HG02884 (cell line): Measurements from ENCODE around the gene STN1.

Experiments used
- ATAC-seq: cut with Tn5 transposase; IDR thresholded peaks from one replicate; pipeline ENCODE4 v1.9.1; 2021; ENCODE audit warnings: mild to moderate bottlenecking, moderate library complexity; ENCODE audit not compliant: unreplicated experiment

STN1 gene, protein sequence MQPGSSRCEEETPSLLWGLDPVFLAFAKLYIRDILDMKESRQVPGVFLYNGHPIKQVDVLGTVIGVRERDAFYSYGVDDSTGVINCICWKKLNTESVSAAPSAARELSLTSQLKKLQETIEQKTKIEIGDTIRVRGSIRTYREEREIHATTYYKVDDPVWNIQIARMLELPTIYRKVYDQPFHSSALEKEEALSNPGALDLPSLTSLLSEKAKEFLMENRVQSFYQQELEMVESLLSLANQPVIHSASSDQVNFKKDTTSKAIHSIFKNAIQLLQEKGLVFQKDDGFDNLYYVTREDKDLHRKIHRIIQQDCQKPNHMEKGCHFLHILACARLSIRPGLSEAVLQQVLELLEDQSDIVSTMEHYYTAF

DNA sequence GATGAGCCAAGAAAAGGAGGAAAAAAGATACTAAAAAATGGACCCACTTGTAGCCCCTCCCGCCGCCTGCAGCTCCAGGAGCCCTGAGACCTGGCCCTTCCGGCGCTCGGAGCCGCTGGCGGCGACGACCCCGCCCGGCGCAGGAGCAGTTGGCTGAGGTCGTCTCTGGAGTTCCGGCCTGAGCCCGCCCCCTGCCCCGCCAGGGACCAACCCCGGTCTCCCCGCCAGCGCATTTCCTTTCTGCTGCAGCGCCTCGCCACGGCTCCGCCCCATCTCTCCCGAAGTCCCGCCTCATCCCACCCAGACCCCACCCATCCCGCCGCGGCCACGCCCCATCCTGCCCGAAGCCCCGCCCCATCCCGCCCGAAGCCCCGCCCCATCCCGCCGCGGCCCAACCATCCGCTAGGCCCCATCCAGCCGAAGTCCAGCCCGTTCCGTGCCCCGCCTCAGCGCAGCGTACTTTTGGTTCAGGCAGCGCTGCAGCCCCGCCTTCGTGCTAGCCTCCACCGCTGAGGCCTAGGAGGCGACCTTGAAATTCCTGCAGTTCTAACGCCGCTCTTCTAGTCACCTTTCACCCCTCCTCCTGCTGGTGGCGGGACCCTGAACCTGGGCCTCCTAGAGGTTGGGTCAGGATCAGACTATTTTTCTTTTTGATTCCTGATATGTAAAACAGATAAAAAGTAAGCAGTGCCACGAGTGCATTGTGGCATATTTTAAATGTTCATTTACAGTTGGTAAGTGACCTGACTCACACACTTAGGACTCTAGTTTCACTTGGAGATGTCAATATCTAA is at the start of gene STN1:
Gene STN1 (minus strand): TSS at position 132 of the 794 bp plus-strand sequence. CDS start 590 bp downstream, outside the sequence.
- ATAC-seq, result peak; percentile 87

DNA sequence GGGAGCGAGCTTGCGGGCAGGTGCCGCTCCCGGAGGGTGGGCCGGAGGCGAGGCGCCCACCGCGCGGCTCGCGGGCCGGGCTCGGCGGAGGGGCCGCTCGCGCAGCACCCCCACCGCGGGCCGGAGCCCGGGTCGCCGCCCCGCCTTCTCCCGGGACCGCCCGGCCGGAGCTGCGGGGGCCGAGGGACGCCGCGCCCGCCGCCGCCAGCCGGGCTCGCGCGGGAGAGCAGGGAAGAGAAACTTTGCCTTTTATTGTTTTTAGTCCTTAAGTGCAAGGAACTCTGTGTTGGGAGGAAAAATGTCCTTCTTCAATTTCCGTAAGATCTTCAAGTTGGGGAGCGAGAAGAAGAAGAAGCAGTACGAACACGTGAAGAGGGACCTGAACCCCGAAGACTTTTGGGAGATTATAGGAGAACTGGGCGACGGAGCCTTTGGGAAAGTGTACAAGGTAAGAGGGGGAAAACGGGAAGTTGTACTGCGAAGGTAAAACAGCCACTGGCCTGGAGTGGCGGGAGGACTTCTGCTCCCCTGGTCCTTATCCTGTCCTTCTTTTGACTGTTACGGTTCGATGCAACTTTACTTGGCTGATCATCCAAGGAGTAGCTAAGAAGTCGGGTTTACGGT is 49.6 kb upstream of the STN1 start:
- peak; percentile 41 for ATAC-seq

DNA sequence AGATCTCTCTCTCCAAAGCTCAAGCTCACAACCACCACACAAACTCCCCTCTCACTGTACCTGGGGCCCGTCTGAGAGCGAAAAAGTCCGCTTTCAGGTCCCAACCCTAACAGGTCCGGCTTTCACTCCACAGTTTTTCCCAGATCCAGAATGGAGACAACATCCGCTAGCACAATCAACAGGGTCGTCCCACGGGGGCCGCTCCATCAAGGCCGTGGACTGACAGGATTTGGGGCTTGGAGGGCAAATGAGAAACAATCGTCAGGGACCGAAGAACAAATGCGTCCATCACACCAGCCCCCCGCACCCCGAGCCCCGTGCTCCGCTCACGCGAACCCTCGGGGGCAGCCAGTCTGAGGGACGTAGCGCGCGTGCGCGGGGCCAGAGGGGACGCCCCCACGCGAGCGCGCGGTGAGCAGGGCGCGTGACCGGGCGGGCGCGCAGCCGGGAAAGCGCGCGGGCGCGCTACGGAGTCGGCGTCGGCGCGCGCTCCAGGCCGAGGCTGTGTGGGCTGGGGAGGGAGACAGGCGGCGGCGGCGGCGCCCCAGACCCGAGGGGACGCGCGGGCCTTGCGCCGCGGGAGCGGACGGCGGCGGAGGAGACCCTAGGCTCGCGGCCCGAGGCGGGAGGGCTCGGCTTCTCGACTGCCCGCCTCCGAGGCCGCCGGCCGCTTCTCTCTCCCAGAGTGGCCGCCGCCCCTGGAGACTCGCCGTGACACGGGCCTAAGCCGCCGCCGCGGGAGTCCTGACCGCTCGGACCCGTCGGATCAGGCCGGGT is 48.9 kb upstream of the STN1 start, which contains the start of gene SLK:
Gene SLK (plus strand): TSS at position 470 of the 777 bp plus-strand sequence. CDS start 606 bp downstream, outside the sequence.
- ATAC-seq, result peak; percentile 72

DNA sequence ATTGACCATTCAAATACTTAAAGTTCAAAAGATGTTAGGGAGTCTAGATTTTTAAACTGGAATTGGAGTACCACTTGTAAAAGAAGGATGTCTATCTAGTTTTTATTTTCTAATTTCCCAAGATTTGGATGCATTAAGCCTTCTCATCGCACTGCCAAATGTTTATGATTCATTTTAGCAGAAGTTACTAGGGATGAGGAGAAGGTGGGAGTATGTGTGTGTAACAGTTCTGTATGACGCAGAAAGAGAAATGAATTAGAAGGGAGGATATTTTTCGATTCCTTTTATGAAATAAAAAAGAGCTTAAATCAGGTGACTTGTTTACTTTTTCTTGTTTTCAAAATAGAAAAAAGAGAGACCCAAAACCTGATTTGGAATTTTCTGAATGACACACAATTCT is 42.1 kb upstream of the STN1 start:
- ATAC-seq, result no peak

GRCh38 chr10:103958996-103959395 is 41.0 kb upstream of the STN1 start:
- no peak for ATAC-seq

DNA sequence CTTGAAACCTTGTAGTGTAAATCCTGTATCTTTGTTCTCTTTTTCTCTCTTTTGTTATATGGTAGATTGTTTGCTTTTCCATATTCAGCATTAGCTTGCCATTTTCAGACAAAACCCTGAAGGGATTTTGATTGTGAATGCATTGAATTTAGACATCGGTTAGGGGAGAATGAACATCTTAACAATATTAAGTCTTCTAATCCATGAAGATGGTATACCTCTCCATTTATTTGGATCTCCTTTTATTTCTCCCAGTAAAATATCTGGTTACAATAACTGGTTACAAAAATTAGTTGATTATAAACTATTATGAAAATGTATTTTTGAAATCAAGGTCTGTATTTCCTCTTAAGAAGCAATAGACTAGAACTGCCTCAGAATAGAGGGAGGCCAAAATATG is 36.6 kb upstream of the STN1 start:
- ATAC-seq, result no peak

DNA sequence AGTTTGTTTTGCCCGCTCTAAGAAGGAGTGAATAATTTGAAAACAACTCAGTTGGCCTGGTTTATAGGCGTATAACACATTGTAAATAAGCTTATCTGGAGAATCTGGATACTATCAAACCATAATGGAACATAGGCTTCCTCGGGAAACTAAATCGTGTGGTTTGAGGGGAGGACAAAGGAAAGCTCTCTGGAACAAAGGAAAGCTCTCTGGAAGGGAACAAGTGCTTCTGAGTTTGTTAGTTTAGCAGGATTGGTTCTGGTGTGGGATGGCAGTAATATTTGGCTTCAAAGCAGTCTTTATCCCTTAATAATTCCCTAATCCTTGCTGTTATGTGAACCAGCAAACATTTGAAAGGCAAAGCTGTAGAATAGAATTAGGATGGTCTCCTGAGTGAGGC is 34.0 kb upstream of the STN1 start:
- no peak for ATAC-seq

- no peak for ATAC-seq
These were observed 33.2 kb upstream of the STN1 start for GRCh38 chr10:103951183-103951582.

DNA sequence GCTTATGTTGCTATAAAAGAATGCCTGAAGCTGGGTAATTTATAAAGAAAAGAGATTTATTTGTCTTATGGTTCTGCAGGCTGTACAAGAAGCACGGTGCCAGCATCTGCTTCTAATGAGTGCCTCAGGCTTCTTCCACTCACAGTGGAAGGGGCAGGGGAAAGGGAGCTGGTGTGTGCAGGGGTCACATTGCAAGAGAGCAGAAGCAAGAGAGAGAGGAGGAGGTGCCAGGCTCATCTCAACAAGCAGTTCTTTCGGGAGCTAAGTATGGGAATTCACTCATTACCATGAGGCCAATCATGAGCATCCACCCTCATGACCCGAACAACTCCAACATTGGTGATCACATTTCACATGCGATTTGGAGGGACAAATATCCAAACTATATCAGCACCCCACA is 31.7 kb upstream of the STN1 start:
- ATAC-seq, result no peak

DNA sequence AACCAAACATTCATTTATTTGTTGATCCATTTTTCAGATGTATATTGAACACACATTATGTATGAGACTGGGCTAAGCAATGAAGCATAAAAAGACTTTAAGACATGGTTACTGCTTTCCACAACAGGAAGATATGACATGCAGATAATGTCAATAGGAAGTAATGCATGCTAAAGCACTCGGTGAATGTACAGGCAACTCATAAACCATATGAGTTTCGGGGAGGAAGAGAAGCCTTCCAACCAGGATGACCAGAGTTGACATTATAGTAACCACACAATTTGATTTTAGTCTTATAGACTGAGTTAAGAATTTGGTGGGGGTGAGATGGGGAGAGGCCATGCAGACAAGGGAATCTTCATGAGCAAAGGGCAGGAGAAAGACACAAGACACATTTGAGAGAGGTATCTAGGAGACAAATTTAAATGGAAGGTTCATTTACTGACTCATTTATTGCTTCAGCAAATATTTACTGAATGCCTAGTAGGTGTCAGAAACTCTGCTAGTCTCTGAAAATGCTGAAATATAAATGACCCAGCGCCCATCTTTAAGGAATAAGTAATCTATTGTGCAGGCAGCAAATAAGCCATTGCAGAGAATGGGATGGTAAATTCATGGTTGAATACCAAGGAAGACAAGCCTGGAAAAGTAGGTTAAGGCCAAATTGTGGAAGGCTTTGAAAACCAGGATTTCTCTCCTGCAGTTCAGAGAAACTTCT is 30.0 kb upstream of the STN1 start:
- no peak for ATAC-seq

- ATAC-seq, result no peak
These were observed 24.9 kb upstream of the STN1 start for GRCh38 chr10:103942866-103943265.

DNA sequence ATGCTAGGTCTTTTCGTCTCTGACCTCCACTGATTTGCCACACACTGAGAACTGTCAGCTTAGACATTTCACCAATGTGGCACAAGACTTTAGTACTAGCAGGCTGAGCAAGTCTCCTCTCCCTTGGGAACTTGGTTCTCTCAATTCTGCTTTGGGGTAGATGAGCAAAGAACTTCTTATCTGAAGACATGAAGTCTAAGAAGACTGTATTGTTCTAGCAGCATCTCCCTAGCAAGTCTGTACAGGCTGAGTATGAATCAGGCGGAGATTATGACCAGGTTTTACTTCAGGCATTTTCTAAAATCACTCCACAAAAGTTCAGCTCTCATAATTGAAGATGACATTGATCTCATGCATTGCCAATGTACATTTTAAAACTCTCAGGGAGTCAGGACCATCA is 23.8 kb upstream of the STN1 start:
- ATAC-seq, result no peak

DNA sequence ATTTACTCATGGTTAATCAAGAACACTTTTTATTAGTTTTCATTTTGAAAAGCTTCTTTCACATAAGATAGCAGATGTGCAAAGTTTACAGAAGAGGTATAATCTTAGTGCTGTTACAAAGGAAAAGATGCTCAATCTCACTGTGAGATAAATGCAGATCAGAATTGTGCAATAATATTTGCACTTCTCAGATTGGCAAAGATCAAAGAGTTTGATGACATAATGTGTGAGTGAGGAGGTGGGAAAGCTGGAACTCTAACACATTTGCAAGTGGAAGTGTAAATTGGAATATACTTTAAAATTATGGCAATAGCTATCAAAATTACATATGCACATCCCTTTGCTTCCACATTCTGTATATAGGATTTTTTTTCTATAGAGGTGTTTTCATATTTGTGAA is 21.5 kb upstream of the STN1 start:
- no peak for ATAC-seq

- ATAC-seq, result no peak
These were observed 18.0 kb upstream of the STN1 start for GRCh38 chr10:103936022-103936421.

GRCh38 chr10:103934308-103934707 is 16.3 kb upstream of the STN1 start:
- ATAC-seq, result no peak

DNA sequence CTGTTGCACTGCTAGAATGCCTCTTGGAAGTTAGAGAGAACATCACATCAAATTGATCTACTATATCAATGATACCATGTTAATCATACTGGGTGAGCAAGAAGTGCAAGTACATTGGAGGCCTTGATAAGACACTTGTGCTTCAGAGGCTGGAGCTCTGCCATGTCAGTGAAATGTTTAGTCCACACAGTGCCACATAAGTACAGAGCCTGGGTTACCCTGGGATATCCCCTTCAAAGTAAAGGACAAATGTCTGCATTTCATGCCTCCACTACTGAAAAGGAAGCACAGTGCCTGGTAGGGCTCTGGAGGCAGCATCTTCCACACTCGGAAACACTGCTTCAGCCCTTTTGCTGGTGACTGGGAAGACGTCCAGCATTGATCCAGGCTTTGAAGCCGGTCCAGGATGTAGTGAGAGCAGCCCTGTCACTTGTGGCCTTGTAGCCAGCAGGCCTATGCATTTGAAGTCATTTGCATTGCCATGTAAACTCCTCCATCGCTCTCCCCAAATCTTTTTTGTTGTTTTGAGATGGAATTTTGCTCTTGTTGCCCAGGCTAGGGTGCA is 15.7 kb upstream of the STN1 start:
- ATAC-seq, result no peak

DNA sequence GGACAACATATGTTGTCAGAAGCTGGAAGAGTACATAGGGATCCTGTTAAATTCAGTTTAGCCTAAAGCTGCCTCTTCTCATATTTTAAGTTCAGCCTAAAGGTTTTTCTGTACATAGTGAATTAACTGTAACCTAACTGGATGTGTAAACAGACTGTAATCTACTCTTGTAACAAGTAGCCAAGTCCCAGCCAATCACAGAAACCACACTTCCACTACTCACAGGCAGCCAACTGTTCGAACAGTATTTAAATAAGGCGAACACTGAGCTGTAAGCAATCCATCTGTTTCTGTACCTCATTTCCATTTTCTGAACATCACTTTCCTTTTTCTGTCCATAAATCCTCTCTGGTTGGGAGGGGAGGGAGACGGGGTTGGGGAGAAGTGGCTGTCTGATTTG is 15.0 kb upstream of the STN1 start:
- ATAC-seq, result no peak

GRCh38 chr10:103932271-103932670 is 14.3 kb upstream of the STN1 start:
- no peak for ATAC-seq

DNA sequence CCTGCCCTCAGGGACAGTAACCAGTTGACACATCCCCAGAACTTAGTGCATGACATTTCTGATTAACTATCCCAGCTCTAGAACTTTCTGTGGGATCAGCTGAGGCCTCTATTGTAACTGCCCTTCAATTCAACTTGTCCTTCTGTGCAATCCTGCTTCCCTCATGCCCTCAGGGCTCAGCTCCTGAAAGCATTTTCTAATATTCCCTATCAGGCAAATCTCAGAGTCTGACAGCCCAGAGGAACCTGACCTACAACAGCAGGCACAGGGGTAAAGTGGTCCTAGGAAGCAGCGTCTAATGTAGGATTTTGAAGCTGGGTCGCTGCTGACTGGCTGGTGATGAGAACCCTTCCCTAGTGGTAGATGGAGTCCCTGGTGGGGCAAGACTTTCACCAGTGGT is 13.6 kb upstream of the STN1 start:
- ATAC-seq, result no peak

GRCh38 chr10:103930881-103931280 is 12.9 kb upstream of the STN1 start:
- ATAC-seq, result no peak
